ENCODE results near the gene CMTM6.

Gene CMTM6

GRCh38 chr3:32452009-32452408, 50.6 kb downstream of the CMTM6 start:
- Histone ChIP-seq H3K4me3 (ENCODE audit: low read depth, low read length) (no peak overlapping the region), H3K4me2 (ENCODE audit: low read length) (no peak overlapping the region), H3K9ac (no peak overlapping the region), H3K4me1 (no peaks in the 10 kb centered on the region), H3K79me2 (no peaks in the 10 kb centered on the region), H3K36me3 (ENCODE audit: control insufficient read depth, insufficient read depth, low read length) (no peaks in the 10 kb centered on the region), H3K27me3 (ENCODE audit: control insufficient read depth, insufficient read depth, low read length) (no peaks in the 10 kb centered on the region), H3K27ac (no peak overlapping the region), H2AFZ (no peak overlapping the region), H3K9me3 (ENCODE audit: control insufficient read depth, low read length) (no peaks in the 10 kb centered on the region)
- TF ChIP-seq, protein P1, sequence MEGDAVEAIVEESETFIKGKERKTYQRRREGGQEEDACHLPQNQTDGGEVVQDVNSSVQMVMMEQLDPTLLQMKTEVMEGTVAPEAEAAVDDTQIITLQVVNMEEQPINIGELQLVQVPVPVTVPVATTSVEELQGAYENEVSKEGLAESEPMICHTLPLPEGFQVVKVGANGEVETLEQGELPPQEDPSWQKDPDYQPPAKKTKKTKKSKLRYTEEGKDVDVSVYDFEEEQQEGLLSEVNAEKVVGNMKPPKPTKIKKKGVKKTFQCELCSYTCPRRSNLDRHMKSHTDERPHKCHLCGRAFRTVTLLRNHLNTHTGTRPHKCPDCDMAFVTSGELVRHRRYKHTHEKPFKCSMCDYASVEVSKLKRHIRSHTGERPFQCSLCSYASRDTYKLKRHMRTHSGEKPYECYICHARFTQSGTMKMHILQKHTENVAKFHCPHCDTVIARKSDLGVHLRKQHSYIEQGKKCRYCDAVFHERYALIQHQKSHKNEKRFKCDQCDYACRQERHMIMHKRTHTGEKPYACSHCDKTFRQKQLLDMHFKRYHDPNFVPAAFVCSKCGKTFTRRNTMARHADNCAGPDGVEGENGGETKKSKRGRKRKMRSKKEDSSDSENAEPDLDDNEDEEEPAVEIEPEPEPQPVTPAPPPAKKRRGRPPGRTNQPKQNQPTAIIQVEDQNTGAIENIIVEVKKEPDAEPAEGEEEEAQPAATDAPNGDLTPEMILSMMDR (IDR thresholded peaks at IDR 0.05), result no peak

DNA sequence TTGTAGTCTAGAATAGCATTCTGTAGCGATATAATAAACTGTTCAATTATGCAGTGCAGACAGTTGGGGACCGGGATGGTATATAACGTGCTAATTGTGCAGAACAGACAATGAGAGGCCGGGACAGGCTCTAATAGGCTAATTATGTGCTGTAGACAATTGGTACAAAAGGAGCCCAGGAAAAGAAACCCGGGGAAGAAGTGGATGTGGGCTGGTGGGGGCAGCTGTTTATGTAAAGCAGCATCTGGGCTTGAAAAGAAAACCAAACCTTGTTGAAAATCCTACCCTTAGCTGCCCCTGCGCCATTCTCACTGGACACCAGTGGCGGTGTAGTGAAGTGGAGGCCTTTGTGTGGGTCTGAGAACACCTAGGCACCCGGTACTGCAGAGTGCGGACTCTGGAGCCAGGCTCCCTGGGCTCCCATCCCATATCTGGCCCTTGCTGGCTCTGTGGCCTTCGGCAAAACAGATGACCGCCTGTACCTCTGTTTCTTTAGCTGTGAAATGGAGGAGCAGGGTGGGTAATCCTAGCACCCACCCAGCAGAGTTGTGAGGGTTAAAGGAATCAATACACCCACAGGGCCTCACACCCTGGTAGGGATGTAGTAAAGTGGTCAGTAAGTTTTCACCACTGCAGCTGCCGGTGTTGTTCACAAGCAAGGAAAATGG, 51.5 kb downstream of the CMTM6 start:
- TF ChIP-seq, protein P1 (IDR thresholded peaks at IDR 0.05), result no peak
- H2AFZ ChIP-seq, result no peak overlapping the region
- no peaks in the 10 kb centered on the region for H3K36me3 ChIP-seq (ENCODE audit: control insufficient read depth, insufficient read depth, low read length)
- no peak overlapping the region for H3K27ac ChIP-seq
- no peaks in the 10 kb centered on the region for H3K79me2 ChIP-seq
- H3K4me2 ChIP-seq (ENCODE audit: low read length), result no peak overlapping the region
- no peak overlapping the region for H3K4me3 ChIP-seq (ENCODE audit: low read depth, low read length)
- no peaks in the 10 kb centered on the region for H3K4me1 ChIP-seq
- no peaks in the 10 kb centered on the region for H3K27me3 ChIP-seq (ENCODE audit: control insufficient read depth, insufficient read depth, low read length)
- H3K9ac ChIP-seq, result no peak overlapping the region
- no peaks in the 10 kb centered on the region for H3K9me3 ChIP-seq (ENCODE audit: control insufficient read depth, low read length)

DNA sequence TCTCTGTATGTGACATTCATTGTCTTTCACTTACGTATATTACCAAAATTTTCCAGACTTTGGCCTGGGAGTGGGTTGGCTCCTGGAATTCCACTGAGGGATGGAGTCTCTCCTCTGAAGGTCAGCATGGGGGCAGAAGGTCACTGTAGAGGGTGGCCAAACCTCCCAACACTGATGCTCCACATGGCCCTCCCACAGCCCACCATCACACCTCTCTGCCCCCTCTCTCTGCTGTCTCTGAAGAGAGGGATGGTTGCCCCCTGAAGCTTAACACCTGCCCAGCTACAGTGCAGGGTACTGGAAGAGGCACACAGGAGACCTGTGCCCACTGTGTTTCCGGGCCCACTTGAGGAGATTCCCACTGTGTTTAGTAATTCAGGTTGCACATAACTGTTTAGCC, 52.2 kb downstream of the CMTM6 start:
- H3K27ac ChIP-seq, result no peak overlapping the region
- H3K4me1 ChIP-seq, result no peaks in the 10 kb centered on the region

GRCh38 chr3:32449691-32450090, 53.0 kb downstream of the CMTM6 start:
- H3K4me3 ChIP-seq (ENCODE audit: low read depth, low read length), result no peak overlapping the region
- H3K4me2 ChIP-seq (ENCODE audit: low read length), result no peak overlapping the region
- H3K27ac ChIP-seq, result no peak overlapping the region
- no peaks in the 10 kb centered on the region for H3K79me2 ChIP-seq
- H2AFZ ChIP-seq, result no peak overlapping the region
- H3K27me3 ChIP-seq (ENCODE audit: control insufficient read depth, insufficient read depth, low read length), result no peaks in the 10 kb centered on the region
- no peaks in the 10 kb centered on the region for H3K36me3 ChIP-seq (ENCODE audit: control insufficient read depth, insufficient read depth, low read length)
- TF ChIP-seq, protein P1 (IDR thresholded peaks at IDR 0.05), result no peak
- no peaks in the 10 kb centered on the region for H3K9me3 ChIP-seq (ENCODE audit: control insufficient read depth, low read length)
- H3K4me1 ChIP-seq, result no peaks in the 10 kb centered on the region
- H3K9ac ChIP-seq, result no peak overlapping the region

More for the DNA sequence above, 52.2 kb downstream of the CMTM6 start:
- H3K27me3 ChIP-seq (ENCODE audit: control insufficient read depth, insufficient read depth, low read length), result no peaks in the 10 kb centered on the region
- no peaks in the 10 kb centered on the region for H3K36me3 ChIP-seq (ENCODE audit: control insufficient read depth, insufficient read depth, low read length)
- no peaks in the 10 kb centered on the region for H3K9me3 ChIP-seq (ENCODE audit: control insufficient read depth, low read length)
- H3K9ac ChIP-seq, result no peak overlapping the region
- no peak overlapping the region for H2AFZ ChIP-seq
- no peaks in the 10 kb centered on the region for H3K79me2 ChIP-seq
- H3K4me2 ChIP-seq (ENCODE audit: low read length), result no peak overlapping the region
- TF ChIP-seq, protein P1 (IDR thresholded peaks at IDR 0.05), result no peak
- H3K4me3 ChIP-seq (ENCODE audit: low read depth, low read length), result no peak overlapping the region
